ENCODE measurements around the gene DGKA.

DNA sequence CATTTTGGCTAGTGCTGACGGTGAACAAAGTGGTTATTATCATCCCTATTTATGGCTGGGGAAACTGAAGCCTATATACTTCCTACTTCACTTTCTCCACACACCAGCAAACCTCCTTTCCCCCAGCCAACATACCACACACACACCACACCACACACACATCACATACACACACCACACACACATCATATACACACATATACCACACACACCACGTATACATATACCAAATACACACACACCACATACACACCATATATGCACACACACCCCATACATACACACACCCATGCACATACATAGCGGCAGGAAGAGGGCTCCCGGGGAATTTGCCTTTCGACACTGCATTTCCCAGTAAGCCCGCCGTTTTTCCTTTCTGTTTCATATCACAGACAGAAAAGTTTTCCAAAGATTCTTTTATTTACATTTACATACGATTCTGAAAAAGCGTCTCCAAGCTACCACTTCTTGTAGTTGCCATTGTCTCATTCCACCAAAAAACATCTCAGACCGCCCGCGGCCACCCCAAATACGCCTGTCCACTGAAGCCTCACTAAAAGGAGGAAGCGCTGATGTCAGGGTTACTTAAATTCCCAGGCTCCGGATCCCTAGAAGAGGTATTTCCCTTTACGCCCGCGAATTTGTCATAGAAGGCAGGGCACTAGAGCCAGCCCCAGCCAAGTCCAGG, 42.1 kb downstream of the DGKA start:
- TF ChIP-seq, protein P1, sequence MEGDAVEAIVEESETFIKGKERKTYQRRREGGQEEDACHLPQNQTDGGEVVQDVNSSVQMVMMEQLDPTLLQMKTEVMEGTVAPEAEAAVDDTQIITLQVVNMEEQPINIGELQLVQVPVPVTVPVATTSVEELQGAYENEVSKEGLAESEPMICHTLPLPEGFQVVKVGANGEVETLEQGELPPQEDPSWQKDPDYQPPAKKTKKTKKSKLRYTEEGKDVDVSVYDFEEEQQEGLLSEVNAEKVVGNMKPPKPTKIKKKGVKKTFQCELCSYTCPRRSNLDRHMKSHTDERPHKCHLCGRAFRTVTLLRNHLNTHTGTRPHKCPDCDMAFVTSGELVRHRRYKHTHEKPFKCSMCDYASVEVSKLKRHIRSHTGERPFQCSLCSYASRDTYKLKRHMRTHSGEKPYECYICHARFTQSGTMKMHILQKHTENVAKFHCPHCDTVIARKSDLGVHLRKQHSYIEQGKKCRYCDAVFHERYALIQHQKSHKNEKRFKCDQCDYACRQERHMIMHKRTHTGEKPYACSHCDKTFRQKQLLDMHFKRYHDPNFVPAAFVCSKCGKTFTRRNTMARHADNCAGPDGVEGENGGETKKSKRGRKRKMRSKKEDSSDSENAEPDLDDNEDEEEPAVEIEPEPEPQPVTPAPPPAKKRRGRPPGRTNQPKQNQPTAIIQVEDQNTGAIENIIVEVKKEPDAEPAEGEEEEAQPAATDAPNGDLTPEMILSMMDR (IDR thresholded peaks at IDR 0.05), result no peak
- TF ChIP-seq ZFX (IDR thresholded peaks at IDR 0.05; ENCODE audit: borderline replicate concordance), result no peak
